GM10266 (cell line): Measurements from ENCODE around the gene VAV1.

Source experiments
- DNase-seq: peaks from one replicate; pipeline ENCODE4 v3.0.0; 2012; ENCODE audit errors: extremely low spot score
- TF ChIP-seq, protein P1 (sequence below): IDR thresholded peaks from 2 replicates; pipeline ENCODE4 v1.5.1; 2012; ENCODE audit warnings: mild to moderate bottlenecking, low read depth; ENCODE audit not compliant: control insufficient read depth, insufficient read depth; ENCODE audit errors: missing control alignments

VAV1 gene

DNA sequence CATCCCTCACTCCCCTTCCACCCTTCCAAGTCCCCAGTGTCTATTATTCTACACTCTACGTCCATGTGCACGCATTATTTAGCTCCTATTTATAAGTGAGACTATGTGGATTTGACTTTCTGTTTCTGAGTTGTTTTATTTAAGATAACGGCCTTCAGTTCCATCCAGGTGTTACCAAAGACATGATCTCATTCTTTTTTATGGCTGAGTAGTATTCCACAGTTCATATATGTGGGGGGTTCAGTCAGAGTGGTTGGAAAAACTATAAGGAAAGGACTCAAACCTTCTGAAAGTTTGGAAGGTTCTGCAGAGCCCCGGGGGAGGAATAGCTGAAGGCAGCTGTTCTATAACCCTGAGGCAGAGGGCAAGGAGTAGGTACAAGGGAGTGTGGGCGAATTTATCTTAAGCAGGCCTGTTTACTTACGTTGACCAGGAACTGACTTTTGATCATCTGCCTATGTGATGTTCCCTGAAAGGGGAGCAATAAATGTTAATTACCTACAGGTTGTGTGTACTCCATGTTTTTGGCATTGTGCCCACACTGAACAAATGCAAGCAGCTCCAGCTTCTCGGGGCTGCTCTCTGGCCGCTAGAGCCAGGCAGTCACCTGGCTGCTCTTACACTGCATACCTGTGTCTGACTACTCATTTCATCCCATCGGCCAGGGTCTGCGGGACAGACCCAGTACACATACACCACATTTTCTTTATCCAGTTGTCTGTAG lies 101.4 kb downstream of the VAV1 start:
- TF ChIP-seq, protein P1, sequence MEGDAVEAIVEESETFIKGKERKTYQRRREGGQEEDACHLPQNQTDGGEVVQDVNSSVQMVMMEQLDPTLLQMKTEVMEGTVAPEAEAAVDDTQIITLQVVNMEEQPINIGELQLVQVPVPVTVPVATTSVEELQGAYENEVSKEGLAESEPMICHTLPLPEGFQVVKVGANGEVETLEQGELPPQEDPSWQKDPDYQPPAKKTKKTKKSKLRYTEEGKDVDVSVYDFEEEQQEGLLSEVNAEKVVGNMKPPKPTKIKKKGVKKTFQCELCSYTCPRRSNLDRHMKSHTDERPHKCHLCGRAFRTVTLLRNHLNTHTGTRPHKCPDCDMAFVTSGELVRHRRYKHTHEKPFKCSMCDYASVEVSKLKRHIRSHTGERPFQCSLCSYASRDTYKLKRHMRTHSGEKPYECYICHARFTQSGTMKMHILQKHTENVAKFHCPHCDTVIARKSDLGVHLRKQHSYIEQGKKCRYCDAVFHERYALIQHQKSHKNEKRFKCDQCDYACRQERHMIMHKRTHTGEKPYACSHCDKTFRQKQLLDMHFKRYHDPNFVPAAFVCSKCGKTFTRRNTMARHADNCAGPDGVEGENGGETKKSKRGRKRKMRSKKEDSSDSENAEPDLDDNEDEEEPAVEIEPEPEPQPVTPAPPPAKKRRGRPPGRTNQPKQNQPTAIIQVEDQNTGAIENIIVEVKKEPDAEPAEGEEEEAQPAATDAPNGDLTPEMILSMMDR, result no peak
- no peak for DNase-seq

DNA sequence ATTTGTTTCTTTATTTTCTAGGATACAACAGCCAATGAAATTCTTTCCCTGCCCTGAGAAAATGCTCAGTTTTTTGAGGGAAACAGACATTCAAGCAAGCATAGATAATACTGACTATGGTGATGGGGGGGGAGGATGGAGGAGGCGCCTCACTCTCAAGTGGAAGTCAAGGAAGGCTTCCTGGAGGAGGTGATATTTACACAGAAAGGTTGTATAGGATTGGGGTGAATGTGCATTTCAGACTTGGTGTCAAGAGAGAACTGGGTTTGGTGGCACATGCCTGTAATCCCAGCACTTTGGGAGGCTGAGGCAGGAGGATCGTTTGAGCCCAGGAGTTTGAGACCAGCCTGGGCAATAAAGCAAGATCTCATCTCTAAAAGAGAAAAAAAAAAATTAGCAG lies 102.7 kb downstream of the VAV1 start:
- TF ChIP-seq, protein P1, result no peak
- no peak for DNase-seq

DNA sequence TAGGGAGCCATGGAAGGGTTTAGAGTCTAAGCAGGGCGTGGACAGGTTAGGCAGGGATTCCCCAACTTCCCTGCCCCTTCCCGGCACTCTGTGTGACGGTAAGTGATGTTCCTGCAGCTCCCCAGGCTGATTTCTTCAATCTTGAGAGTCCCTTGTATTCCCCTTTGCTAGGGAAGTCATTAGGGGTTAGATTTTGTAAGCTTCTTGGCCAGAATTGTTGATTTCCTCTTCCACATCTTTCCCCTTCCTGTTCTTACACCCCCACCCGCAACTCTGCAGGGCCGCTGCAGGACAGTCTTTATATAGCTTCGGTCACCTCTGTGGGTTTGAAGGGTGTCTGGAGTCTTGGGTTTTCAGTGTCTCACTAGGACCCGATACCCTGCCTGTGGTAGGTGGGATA lies 104.2 kb downstream of the VAV1 start:
- TF ChIP-seq, protein P1, result no peak
- no peak for DNase-seq

DNA sequence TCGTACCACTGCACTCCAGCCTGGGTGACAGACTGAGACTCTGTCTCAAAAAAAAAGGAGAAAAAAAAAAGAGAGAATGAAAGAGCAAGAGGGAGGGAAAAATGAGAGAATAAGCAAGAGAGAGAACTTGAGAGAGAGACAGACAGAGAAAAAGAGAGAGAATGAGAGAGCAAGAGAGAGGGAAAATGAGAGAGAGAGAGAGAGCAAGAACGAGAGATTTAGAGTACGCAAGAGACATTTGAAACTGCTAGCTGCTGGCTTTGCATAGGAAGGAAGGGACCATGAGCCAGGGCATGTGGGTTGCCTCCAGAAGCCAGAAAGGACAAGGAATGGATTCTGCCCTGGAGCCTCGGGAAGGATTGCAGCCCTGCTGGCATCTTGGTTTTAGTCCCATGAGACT lies 105.3 kb downstream of the VAV1 start:
- TF ChIP-seq, protein P1, result no peak
- no peak for DNase-seq

DNA sequence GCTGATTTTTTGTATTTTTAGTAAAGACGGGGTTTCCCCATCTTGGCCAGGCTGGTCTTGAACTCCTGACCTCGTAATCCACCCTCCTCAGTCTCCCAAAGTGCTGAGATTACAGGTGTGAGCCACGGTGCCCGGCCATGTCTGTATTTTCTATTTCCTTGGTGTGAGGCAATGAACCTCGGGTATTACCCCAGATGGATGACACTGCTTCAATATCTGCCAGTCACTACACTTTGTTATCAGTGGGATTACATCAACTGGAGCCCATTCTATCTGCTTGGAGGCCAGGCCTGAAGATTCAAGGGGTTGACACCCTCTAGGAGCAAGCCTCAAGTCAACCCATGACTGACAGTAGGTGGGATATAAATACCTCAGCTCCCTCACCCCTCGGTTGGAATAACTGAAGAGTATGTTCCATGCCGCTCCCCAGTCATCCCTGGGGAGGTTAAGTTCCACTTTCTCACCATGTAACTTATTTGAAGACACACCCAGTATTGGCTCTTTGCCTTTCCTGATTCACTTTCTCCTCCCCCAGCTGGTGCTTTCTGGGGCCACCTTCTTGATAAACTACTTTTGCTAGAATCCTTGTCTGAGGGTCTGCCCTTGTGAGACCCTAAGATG lies 113.9 kb downstream of the VAV1 start:
- no peak for DNase-seq
- TF ChIP-seq, protein P1, result no peak

DNA sequence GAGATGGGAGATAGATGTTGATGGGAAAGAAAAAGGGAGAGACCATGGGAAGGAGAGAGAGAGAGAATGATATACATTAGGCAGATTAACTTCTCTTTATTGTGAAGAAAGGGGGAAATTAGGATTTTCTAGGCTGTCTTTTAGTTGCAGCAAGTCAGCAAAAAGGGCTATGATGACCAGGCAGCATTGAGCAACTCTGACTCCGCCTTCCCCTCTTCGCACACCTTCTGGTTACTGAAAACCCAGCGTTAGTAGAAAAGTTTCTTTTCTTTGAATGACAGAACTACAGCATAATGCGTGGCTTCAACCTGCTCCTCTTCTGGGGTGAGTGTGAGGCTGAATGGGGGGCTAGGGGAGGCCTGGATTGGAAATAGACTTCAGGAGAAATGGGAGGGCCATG lies 114.8 kb downstream of the VAV1 start, which contains the start of gene ADGRE1:
TSS of gene ADGRE1 (plus strand) at position 264 of the 400 bp plus-strand sequence. CDS start at position 294, 30 bp downstream.
- DNase-seq, result no peak

DNA sequence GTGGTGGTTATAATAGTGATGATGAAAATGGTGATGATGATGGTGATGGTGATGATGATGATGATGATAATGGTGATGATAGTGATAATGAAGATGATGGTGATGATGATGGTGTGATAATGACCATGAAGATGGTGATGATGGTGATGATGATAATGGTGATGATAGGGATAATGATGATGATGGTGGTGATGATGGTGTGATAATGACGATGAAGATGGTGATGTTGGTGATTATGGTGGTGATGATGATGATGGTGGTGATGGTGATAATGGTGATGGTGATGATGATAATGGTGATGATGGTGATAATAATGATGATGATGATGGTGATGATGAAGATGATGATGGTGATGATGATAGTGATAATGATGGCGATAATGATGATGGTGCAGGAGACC lies 116.5 kb downstream of the VAV1 start:
- DNase-seq, result no peak
- TF ChIP-seq, protein P1, result no peak

More for the DNA sequence above, 114.8 kb downstream of the VAV1 start, which contains the start of gene ADGRE1:
- TF ChIP-seq, protein P1, result no peak
